Loucy (cell line): ENCODE results near the gene CLDN11.

Experiments
- H2AFZ ChIP-seq: fragments of 200-600 bp; sonication (generic); 2 replicates; pipeline ENCODE4 v1.6.0; 2016; ENCODE audit warnings: antibody characterized with exemption, mild to moderate bottlenecking, low read length, moderate library complexity
- H3F3A ChIP-seq: fragments of 200-600 bp; 2 replicates; pipeline ENCODE4 v1.6.0; 2016; ENCODE audit warnings: antibody characterized with exemption, low read depth, mild to moderate bottlenecking
- H3K27me3 ChIP-seq: fragments of 200-600 bp; sonication (generic); 2 replicates; pipeline ENCODE4 v1.6.1; 2014; ENCODE audit warnings: low read length, mild to moderate bottlenecking; ENCODE audit not compliant: insufficient read depth, poor library complexity, severe bottlenecking
- H3K36me3 ChIP-seq: fragments of 200-600 bp; sonication (generic); 2 replicates; pipeline ENCODE4 v1.6.1; 2016; ENCODE audit warnings: low read length; ENCODE audit not compliant: insufficient read depth
- H3K4me1 ChIP-seq: fragments of 200-600 bp; sonication (generic); 2 replicates; pipeline ENCODE4 v1.5.1; 2014; ENCODE audit warnings: low read length, mild to moderate bottlenecking; ENCODE audit not compliant: insufficient read depth, poor library complexity, severe bottlenecking
- H3K4me2 ChIP-seq: fragments of 200-600 bp; sonication (generic); 2 replicates; pipeline ENCODE4 v1.6.0; 2014; ENCODE audit warnings: antibody characterized with exemption, low read length, low read depth, mild to moderate bottlenecking; ENCODE audit not compliant: poor library complexity, severe bottlenecking
- H3K4me3 ChIP-seq: fragments of 200-600 bp; sonication (generic); 2 replicates; pipeline ENCODE4 v1.5.1; 2014; ENCODE audit warnings: low read length, mild to moderate bottlenecking, mixed read lengths; ENCODE audit not compliant: poor library complexity, severe bottlenecking
- H3K79me2 ChIP-seq: fragments of 200-600 bp; sonication (generic); 2 replicates; pipeline ENCODE4 v1.6.1; 2014; ENCODE audit warnings: low read length; ENCODE audit not compliant: insufficient read depth
- H3K9ac ChIP-seq: fragments of 200-600 bp; sonication (generic); 2 replicates; pipeline ENCODE4 v1.6.0; 2014; ENCODE audit warnings: mild to moderate bottlenecking, low read depth, low read length, moderate library complexity; ENCODE audit not compliant: poor library complexity, severe bottlenecking
- H3K9me2 ChIP-seq: fragments of 200-600 bp; sonication (generic); replicated peaks from 2 replicates; pipeline ENCODE4 v1.6.1; 2016; ENCODE audit warnings: low read depth, low read length, mixed read lengths
- H3K9me3 ChIP-seq: fragments of 200-600 bp; sonication (generic); 2 replicates; pipeline ENCODE4 v1.6.1; 2014; ENCODE audit warnings: mild to moderate bottlenecking, antibody characterized with exemption, low read length, low read depth; ENCODE audit not compliant: insufficient read depth
- H4K20me1 ChIP-seq: fragments of 200-600 bp; sonication (generic); 2 replicates; pipeline ENCODE4 v1.6.0; 2014; ENCODE audit warnings: antibody characterized with exemption, low read length, mild to moderate bottlenecking; ENCODE audit not compliant: insufficient read depth, poor library complexity, severe bottlenecking
- CTCF ChIP-seq: fragments of 200-600 bp; sonication (generic); conservative IDR thresholded peaks from 2 replicates; pipeline ENCODE4 v1.5.1; 2014; ENCODE audit warnings: mild to moderate bottlenecking, antibody characterized with exemption, low read length
- EZH2phosphoT487 ChIP-seq: fragments of 200-600 bp; IDR thresholded peaks from 2 replicates; pipeline ENCODE4 v1.6.1; 2018; ENCODE audit warnings: antibody characterized with exemption, mild to moderate bottlenecking, moderate library complexity, borderline replicate concordance

The CLDN11 gene

GRCh38 chr3:170413291-170413690, 5.4 kb upstream of the CLDN11 start:
- no peak overlapping the region for H3K4me2 ChIP-seq
- no peaks in the 10 kb centered on the region for H3K79me2 ChIP-seq
- H3K36me3 ChIP-seq = no peaks in the 10 kb centered on the region
- H3K9ac ChIP-seq = no peak overlapping the region
- no peaks in the 10 kb centered on the region for H3K9me3 ChIP-seq
- H2AFZ ChIP-seq = no peak overlapping the region
- no peak overlapping the region for H3K4me3 ChIP-seq
- no peaks in the 10 kb centered on the region for H3F3A ChIP-seq
- H4K20me1 ChIP-seq = no peaks in the 10 kb centered on the region
- H3K27me3 ChIP-seq = no peaks in the 10 kb centered on the region
- no peaks in the 10 kb centered on the region for H3K9me2 ChIP-seq
- no peaks in the 10 kb centered on the region for H3K4me1 ChIP-seq
- no peak for TF ChIP-seq CTCF
- no peak for TF ChIP-seq EZH2phosphoT487

GRCh38 chr3:170414202-170414663, 4.4 kb upstream of the CLDN11 start:
- Histone ChIP-seq H3K4me1 (no peaks in the 10 kb centered on the region), H3K4me3 (no peak overlapping the region), H3K9me3 (no peaks in the 10 kb centered on the region), H2AFZ (no peak overlapping the region), H3K9me2 (no peaks in the 10 kb centered on the region), H3K9ac (no peak overlapping the region), H3F3A (no peaks in the 10 kb centered on the region), H4K20me1 (no peaks in the 10 kb centered on the region), H3K27me3 (no peaks in the 10 kb centered on the region), H3K36me3 (no peaks in the 10 kb centered on the region), H3K79me2 (no peaks in the 10 kb centered on the region), H3K4me2 (no peak overlapping the region)
- TF ChIP-seq CTCF (peak; percentile 99), EZH2phosphoT487 (no peak)

GRCh38 chr3:170417090-170417489, 1.6 kb upstream of the CLDN11 start:
- TF ChIP-seq EZH2phosphoT487 = no peak
- TF ChIP-seq CTCF = no peak

More at GRCh38 chr3:170417090-170417489, 1.6 kb upstream of the CLDN11 start:
- H4K20me1 ChIP-seq = no peaks in the 10 kb centered on the region
- H3K4me2 ChIP-seq = no peak overlapping the region
- no peak overlapping the region for H2AFZ ChIP-seq
- no peaks in the 10 kb centered on the region for H3K4me1 ChIP-seq
- H3K79me2 ChIP-seq = no peaks in the 10 kb centered on the region
- no peak overlapping the region for H3K9ac ChIP-seq
- H3K36me3 ChIP-seq = no peaks in the 10 kb centered on the region
- no peaks in the 10 kb centered on the region for H3K9me3 ChIP-seq
- no peaks in the 10 kb centered on the region for H3F3A ChIP-seq
- no peaks in the 10 kb centered on the region for H3K9me2 ChIP-seq
- H3K4me3 ChIP-seq = no peak overlapping the region
- no peaks in the 10 kb centered on the region for H3K27me3 ChIP-seq
